GM23338 (cell line): ENCODE data around the gene PKD1L1.

Experiments used
- CREB1 ChIP-seq: fragments of 250-450 bp; sonication (Bioruptor Pico); IDR thresholded peaks from 2 replicates; pipeline ENCODE4 v1.5.0; 2020; ENCODE audit warnings: low read depth, mild to moderate bottlenecking, moderate library complexity
- EZH2 ChIP-seq: fragments of 200-600 bp; sonication (generic); IDR thresholded peaks from one replicate; pipeline ENCODE4 v1.8.0; 2017; ENCODE audit warnings: antibody characterized with exemption, mild to moderate bottlenecking, low read depth; ENCODE audit not compliant: unreplicated experiment
- EZH2phosphoT487 ChIP-seq: fragments of 200-600 bp; sonication (generic); IDR thresholded peaks from one replicate; pipeline ENCODE4 v1.8.1; 2018; ENCODE audit warnings: antibody characterized with exemption; ENCODE audit not compliant: unreplicated experiment
- JUNB ChIP-seq: IDR thresholded peaks from one replicate; pipeline ENCODE4 v1.6.1; 2016; ENCODE audit warnings: antibody characterized with exemption; ENCODE audit not compliant: unreplicated experiment
- NANOG ChIP-seq: IDR thresholded peaks from 2 replicates; pipeline ENCODE4 v1.6.1; 2016; ENCODE audit warnings: antibody characterized with exemption, borderline replicate concordance
- POLR2AphosphoS5 ChIP-seq: IDR thresholded peaks from 2 replicates; pipeline ENCODE4 v1.6.1; 2016; ENCODE audit warnings: antibody characterized with exemption, low read depth
- STAT1 ChIP-seq: IDR thresholded peaks from one replicate; pipeline ENCODE4 v1.6.1; 2016; ENCODE audit warnings: antibody characterized with exemption; ENCODE audit not compliant: unreplicated experiment
- ZNF114 ChIP-seq: fragments of 250-450 bp; sonication (Bioruptor Pico); IDR thresholded peaks from 2 replicates; pipeline ENCODE4 v1.5.0; 2020; ENCODE audit warnings: mild to moderate bottlenecking, moderate library complexity
- ZNF331 ChIP-seq: fragments of 250-450 bp; sonication (Bioruptor Pico); IDR thresholded peaks from 2 replicates; pipeline ENCODE4 v1.5.0; 2020; ENCODE audit warnings: low read depth, mild to moderate bottlenecking, moderate library complexity
- TF ChIP-seq, protein P1 (sequence below): IDR thresholded peaks from one replicate; pipeline ENCODE4 v1.6.1; 2018; ENCODE audit warnings: antibody characterized with exemption; ENCODE audit not compliant: unreplicated experiment
- TF ChIP-seq, protein P2 (sequence below), 2 experiments: fragments of 200-600 bp in 1 of 2; sonication (generic) in 1 of 2; conservative IDR thresholded peaks; 2 replicates each; pipeline versions ENCODE4 v1.5.1 to v1.6.1; 2016 to 2017; ENCODE audit warnings: antibody characterized with exemption in 2 of 2, low read depth in 2 of 2, mild to moderate bottlenecking in 2 of 2, moderate library complexity in 1 of 2
- TF ChIP-seq, protein P3 (sequence below): IDR thresholded peaks from 2 replicates; pipeline ENCODE4 v1.6.1; 2016; ENCODE audit warnings: antibody characterized with exemption
- TF ChIP-seq, protein P4 (sequence below): fragments of 250-450 bp; sonication (Bioruptor Pico); IDR thresholded peaks from 2 replicates; pipeline ENCODE4 v1.5.0; 2020; ENCODE audit warnings: mild to moderate bottlenecking, moderate library complexity

DNA sequence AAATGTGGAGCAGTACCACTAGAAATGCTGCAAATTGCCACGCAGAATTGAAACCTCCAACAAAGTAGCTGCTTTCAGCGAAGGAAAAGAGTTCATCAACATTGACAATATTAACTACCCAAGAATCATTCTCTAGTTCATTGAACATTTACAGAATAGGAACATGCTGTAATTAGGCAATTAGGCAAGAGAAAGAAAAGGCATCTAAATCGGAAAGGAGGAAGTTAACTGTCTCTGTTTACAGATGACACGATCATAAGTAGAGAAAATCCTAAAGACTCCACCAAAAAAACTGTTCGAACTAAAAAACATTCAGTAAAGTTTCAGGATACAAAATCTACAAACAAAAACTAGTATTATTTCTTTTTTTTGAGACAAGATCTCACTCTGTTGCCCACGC is 8.9 kb upstream of the PKD1L1 start:
- TF ChIP-seq POLR2AphosphoS5 (no peak), ZNF114 (CRISPR knock-in tag) (no peak), JUNB (no peak), EZH2phosphoT487 (no peak), CREB1 (no peak), ZNF331 (CRISPR knock-in tag) (no peak), EZH2 (no peak), STAT1 (no peak), NANOG (no peak)
- TF ChIP-seq, protein P1, sequence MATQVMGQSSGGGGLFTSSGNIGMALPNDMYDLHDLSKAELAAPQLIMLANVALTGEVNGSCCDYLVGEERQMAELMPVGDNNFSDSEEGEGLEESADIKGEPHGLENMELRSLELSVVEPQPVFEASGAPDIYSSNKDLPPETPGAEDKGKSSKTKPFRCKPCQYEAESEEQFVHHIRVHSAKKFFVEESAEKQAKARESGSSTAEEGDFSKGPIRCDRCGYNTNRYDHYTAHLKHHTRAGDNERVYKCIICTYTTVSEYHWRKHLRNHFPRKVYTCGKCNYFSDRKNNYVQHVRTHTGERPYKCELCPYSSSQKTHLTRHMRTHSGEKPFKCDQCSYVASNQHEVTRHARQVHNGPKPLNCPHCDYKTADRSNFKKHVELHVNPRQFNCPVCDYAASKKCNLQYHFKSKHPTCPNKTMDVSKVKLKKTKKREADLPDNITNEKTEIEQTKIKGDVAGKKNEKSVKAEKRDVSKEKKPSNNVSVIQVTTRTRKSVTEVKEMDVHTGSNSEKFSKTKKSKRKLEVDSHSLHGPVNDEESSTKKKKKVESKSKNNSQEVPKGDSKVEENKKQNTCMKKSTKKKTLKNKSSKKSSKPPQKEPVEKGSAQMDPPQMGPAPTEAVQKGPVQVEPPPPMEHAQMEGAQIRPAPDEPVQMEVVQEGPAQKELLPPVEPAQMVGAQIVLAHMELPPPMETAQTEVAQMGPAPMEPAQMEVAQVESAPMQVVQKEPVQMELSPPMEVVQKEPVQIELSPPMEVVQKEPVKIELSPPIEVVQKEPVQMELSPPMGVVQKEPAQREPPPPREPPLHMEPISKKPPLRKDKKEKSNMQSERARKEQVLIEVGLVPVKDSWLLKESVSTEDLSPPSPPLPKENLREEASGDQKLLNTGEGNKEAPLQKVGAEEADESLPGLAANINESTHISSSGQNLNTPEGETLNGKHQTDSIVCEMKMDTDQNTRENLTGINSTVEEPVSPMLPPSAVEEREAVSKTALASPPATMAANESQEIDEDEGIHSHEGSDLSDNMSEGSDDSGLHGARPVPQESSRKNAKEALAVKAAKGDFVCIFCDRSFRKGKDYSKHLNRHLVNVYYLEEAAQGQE = no peak
- TF ChIP-seq, protein P2, sequence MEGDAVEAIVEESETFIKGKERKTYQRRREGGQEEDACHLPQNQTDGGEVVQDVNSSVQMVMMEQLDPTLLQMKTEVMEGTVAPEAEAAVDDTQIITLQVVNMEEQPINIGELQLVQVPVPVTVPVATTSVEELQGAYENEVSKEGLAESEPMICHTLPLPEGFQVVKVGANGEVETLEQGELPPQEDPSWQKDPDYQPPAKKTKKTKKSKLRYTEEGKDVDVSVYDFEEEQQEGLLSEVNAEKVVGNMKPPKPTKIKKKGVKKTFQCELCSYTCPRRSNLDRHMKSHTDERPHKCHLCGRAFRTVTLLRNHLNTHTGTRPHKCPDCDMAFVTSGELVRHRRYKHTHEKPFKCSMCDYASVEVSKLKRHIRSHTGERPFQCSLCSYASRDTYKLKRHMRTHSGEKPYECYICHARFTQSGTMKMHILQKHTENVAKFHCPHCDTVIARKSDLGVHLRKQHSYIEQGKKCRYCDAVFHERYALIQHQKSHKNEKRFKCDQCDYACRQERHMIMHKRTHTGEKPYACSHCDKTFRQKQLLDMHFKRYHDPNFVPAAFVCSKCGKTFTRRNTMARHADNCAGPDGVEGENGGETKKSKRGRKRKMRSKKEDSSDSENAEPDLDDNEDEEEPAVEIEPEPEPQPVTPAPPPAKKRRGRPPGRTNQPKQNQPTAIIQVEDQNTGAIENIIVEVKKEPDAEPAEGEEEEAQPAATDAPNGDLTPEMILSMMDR (conservative IDR thresholded peaks at IDR 0.05; ENCODE audit: low read depth in 2 of 2) = no peak
- TF ChIP-seq, protein P3, sequence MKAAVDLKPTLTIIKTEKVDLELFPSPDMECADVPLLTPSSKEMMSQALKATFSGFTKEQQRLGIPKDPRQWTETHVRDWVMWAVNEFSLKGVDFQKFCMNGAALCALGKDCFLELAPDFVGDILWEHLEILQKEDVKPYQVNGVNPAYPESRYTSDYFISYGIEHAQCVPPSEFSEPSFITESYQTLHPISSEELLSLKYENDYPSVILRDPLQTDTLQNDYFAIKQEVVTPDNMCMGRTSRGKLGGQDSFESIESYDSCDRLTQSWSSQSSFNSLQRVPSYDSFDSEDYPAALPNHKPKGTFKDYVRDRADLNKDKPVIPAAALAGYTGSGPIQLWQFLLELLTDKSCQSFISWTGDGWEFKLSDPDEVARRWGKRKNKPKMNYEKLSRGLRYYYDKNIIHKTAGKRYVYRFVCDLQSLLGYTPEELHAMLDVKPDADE = no peak
- TF ChIP-seq, protein P4, sequence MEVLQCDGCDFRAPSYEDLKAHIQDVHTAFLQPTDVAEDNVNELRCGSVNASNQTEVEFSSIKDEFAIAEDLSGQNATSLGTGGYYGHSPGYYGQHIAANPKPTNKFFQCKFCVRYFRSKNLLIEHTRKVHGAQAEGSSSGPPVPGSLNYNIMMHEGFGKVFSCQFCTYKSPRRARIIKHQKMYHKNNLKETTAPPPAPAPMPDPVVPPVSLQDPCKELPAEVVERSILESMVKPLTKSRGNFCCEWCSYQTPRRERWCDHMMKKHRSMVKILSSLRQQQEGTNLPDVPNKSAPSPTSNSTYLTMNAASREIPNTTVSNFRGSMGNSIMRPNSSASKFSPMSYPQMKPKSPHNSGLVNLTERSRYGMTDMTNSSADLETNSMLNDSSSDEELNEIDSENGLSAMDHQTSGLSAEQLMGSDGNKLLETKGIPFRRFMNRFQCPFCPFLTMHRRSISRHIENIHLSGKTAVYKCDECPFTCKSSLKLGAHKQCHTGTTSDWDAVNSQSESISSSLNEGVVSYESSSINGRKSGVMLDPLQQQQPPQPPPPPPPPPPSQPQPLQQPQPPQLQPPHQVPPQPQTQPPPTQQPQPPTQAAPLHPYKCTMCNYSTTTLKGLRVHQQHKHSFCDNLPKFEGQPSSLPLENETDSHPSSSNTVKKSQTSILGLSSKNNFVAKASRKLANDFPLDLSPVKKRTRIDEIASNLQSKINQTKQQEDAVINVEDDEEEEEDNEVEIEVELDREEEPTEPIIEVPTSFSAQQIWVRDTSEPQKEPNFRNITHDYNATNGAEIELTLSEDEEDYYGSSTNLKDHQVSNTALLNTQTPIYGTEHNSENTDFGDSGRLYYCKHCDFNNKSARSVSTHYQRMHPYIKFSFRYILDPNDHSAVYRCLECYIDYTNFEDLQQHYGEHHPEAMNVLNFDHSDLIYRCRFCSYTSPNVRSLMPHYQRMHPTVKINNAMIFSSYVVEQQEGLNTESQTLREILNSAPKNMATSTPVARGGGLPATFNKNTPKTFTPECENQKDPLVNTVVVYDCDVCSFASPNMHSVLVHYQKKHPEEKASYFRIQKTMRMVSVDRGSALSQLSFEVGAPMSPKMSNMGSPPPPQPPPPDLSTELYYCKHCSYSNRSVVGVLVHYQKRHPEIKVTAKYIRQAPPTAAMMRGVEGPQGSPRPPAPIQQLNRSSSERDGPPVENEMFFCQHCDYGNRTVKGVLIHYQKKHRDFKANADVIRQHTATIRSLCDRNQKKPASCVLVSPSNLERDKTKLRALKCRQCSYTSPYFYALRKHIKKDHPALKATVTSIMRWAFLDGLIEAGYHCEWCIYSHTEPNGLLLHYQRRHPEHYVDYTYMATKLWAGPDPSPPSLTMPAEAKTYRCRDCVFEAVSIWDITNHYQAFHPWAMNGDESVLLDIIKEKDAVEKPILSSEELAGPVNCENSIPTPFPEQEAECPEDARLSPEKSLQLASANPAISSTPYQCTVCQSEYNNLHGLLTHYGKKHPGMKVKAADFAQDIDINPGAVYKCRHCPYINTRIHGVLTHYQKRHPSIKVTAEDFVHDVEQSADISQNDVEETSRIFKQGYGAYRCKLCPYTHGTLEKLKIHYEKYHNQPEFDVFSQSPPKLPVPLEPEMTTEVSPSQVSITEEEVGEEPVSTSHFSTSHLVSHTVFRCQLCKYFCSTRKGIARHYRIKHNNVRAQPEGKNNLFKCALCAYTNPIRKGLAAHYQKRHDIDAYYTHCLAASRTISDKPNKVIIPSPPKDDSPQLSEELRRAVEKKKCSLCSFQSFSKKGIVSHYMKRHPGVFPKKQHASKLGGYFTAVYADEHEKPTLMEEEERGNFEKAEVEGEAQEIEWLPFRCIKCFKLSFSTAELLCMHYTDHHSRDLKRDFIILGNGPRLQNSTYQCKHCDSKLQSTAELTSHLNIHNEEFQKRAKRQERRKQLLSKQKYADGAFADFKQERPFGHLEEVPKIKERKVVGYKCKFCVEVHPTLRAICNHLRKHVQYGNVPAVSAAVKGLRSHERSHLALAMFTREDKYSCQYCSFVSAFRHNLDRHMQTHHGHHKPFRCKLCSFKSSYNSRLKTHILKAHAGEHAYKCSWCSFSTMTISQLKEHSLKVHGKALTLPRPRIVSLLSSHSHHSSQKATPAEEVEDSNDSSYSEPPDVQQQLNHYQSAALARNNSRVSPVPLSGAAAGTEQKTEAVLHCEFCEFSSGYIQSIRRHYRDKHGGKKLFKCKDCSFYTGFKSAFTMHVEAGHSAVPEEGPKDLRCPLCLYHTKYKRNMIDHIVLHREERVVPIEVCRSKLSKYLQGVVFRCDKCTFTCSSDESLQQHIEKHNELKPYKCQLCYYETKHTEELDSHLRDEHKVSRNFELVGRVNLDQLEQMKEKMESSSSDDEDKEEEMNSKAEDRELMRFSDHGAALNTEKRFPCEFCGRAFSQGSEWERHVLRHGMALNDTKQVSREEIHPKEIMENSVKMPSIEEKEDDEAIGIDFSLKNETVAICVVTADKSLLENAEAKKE = no peak
